Type B pancreatic cell (in vitro differentiated cells): Measurements from ENCODE around the gene LASP1. TPM values are rescaled to one million over a fixed set of nuclear protein-coding genes. Genes with fewer than 3 reads are reported as not detected.
A peak's percentile ranks its signal among the peaks of the same experiment; 100 is the strongest.

Experiments
- DNase-seq: peaks from one replicate; pipeline ENCODE4 v3.0.0; 2021; ENCODE audit warnings: mixed read lengths; ENCODE audit not compliant: unreplicated experiment; ENCODE audit errors: extremely low spot score
- H3K27ac Mint-ChIP-seq: 2 replicates; pipeline ENCODE4 v1.8.0; 2021; ENCODE audit warnings: mild to moderate bottlenecking, mixed read lengths
- H3K27me3 Mint-ChIP-seq: 2 replicates; pipeline ENCODE4 v1.8.0; 2021; ENCODE audit warnings: mixed read lengths
- H3K36me3 Mint-ChIP-seq: 2 replicates; pipeline ENCODE4 v1.8.0; 2021; ENCODE audit warnings: mixed read lengths
- H3K4me1 Mint-ChIP-seq: one replicate; pipeline ENCODE4 v1.8.0; 2021; ENCODE audit warnings: mixed read lengths; ENCODE audit not compliant: unreplicated experiment
- H3K4me3 Mint-ChIP-seq: 2 replicates; pipeline ENCODE4 v1.8.0; 2021; ENCODE audit warnings: mild to moderate bottlenecking, mixed read lengths
- H3K9me3 Mint-ChIP-seq: 2 replicates; pipeline ENCODE4 v1.8.0; 2021; ENCODE audit warnings: mixed read lengths
- CTCF ChIP-seq: fragments of 200-600 bp; sonication (generic); conservative IDR thresholded peaks from 2 replicates; pipeline ENCODE4 v1.5.0; 2021; ENCODE audit warnings: antibody characterized with exemption, mild to moderate bottlenecking
- long read RNA-seq: library from polyadenylated mRNA; unstranded; transcript quantifications from one replicate; pipeline ENCODE4 v2.0.0, GENCODE V29; 2020
- total RNA-seq: library from RNA; stranded (reverse); gene quantifications from 2 replicates; pipeline ENCODE4 v1.2.1, GENCODE V29; 2021; ENCODE audit warnings: low replicate concordance

Gene LASP1
- 159 and 210 TPM in 2 replicates for total RNA-seq
- long read RNA-seq, full-length matches to known transcripts = 4 of 55 reads
- long read RNA-seq, partial matches to known transcripts = 0 of 55 reads
- long read RNA-seq, other reads (novel, unspliced or antisense) = 51 of 55 reads

- no peaks in the 10 kb centered on the region for H3K9me3 Mint-ChIP-seq
- H3K4me1 Mint-ChIP-seq = peaks cover 39% of the 10 kb centered on the region
- H3K27me3 Mint-ChIP-seq = peaks cover 13% of the 10 kb centered on the region
- TF ChIP-seq CTCF = no peak
- peak; percentile 91 for DNase-seq
- peak within 1 kb of the TSS; percentile 99 for H3K27ac Mint-ChIP-seq
- peaks cover 3% of the 10 kb centered on the region for H3K36me3 Mint-ChIP-seq
- peak within 1 kb of the TSS; percentile 99 for H3K4me3 Mint-ChIP-seq
Observed at GRCh38 chr17:38869526-38870258, at the start of gene LASP1. Gene LASP1 (plus strand): TSS chr17:38870058. CDS start chr17:38870190, 132 bp downstream.

- Mint-ChIP-seq H3K4me1 (peaks cover 23% of the 10 kb centered on the region), H3K9me3 (no peaks in the 10 kb centered on the region), H3K27ac (peak within 1 kb of the TSS; percentile 100), H3K27me3 (peaks cover 9% of the 10 kb centered on the region), H3K4me3 (peak within 1 kb of the TSS; percentile 100), H3K36me3 (peaks cover 5% of the 10 kb centered on the region)
- DNase-seq = peak; percentile 98
- TF ChIP-seq CTCF = no peak
Observed at GRCh38 chr17:38824899-38825761, 44.7 kb upstream of the LASP1 start, which contains the start of gene CWC25. Gene CWC25 (minus strand): TSS chr17:38825321. CDS start chr17:38825183, 138 bp downstream.

- H3K27ac Mint-ChIP-seq = peak overlapping the region; percentile 100
- no peak for TF ChIP-seq CTCF
- no peak for DNase-seq
- H3K36me3 Mint-ChIP-seq = no peaks in the 10 kb centered on the region
- peak overlapping the region; percentile 100 for H3K4me3 Mint-ChIP-seq
- peaks cover 23% of the 10 kb centered on the region for H3K4me1 Mint-ChIP-seq
- H3K27me3 Mint-ChIP-seq = peaks cover 12% of the 10 kb centered on the region
- no peaks in the 10 kb centered on the region for H3K9me3 Mint-ChIP-seq
Observed at GRCh38 chr17:38825762-38826247, 44.1 kb upstream of the LASP1 start.

- Mint-ChIP-seq H3K27me3 (no peaks in the 10 kb centered on the region), H3K36me3 (peaks cover 15% of the 10 kb centered on the region), H3K4me3 (no peak overlapping the region), H3K4me1 (peaks cover 4% of the 10 kb centered on the region), H3K27ac (no peak overlapping the region), H3K9me3 (no peaks in the 10 kb centered on the region)
- no peak for DNase-seq
- TF ChIP-seq CTCF = no peak
Observed at GRCh38 chr17:38844261-38844757, 25.5 kb upstream of the LASP1 start.

GRCh38 chr17:38848557-38848891 lies 21.3 kb upstream of the LASP1 start:
- H3K9me3 Mint-ChIP-seq = no peaks in the 10 kb centered on the region

More at GRCh38 chr17:38848557-38848891, 21.3 kb upstream of the LASP1 start:
- H3K36me3 Mint-ChIP-seq = peaks cover 54% of the 10 kb centered on the region
- H3K27me3 Mint-ChIP-seq = no peaks in the 10 kb centered on the region
- H3K27ac Mint-ChIP-seq = no peak overlapping the region
- no peak overlapping the region for H3K4me3 Mint-ChIP-seq
- TF ChIP-seq CTCF = no peak
- peaks cover 29% of the 10 kb centered on the region for H3K4me1 Mint-ChIP-seq
- no peak for DNase-seq
